Astrocyte (in vitro differentiated cells and primary cell): ENCODE data around the gene G6PC1. TPM values are rescaled to one million over a fixed set of nuclear protein-coding genes. Genes with fewer than 3 reads are reported as not detected.

Source experiments
- DNase-seq: peaks from one replicate; pipeline ENCODE4 v3.0.0-alpha.2; 2010; ENCODE audit warnings: low read depth
- FAIRE-seq: peaks from 2 replicates; lab custom pipeline; 2011; peaks lifted over from hg19 to GRCh38; lab: Jason Lieb, UNC
- H2AFZ ChIP-seq: 2 replicates; pipeline ENCODE4 v1.6.0; 2012; ENCODE audit warnings: low read depth, low read length, inconsistent platforms
- H3K27ac ChIP-seq: 2 replicates; pipeline ENCODE4 v1.5.1; 2011; ENCODE audit warnings: low read depth, low read length, inconsistent platforms
- H3K27me3 ChIP-seq: 2 replicates; pipeline ENCODE4 v1.6.0; 2011; ENCODE audit warnings: low read length, inconsistent platforms; ENCODE audit not compliant: insufficient read depth
- H3K36me3 ChIP-seq: 2 replicates; pipeline ENCODE4 v1.5.1; 2011; ENCODE audit warnings: low read length, inconsistent platforms; ENCODE audit not compliant: insufficient read depth
- H3K4me1 ChIP-seq: 2 replicates; pipeline ENCODE4 v1.5.1; 2011; ENCODE audit warnings: low read length, inconsistent platforms; ENCODE audit not compliant: insufficient read depth
- H3K4me2 ChIP-seq: 2 replicates; pipeline ENCODE4 v1.6.0; 2012; ENCODE audit warnings: low read length, inconsistent platforms
- H3K4me3 ChIP-seq: 2 replicates; pipeline ENCODE4 v1.5.1; 2011; ENCODE audit warnings: low read depth, mild to moderate bottlenecking, low read length, inconsistent platforms; ENCODE audit not compliant: insufficient read depth
- H3K79me2 ChIP-seq: 2 replicates; pipeline ENCODE4 v1.6.0; 2012; ENCODE audit warnings: mild to moderate bottlenecking, low read length, inconsistent platforms; ENCODE audit not compliant: insufficient read depth
- H3K9ac ChIP-seq: 2 replicates; pipeline ENCODE4 v1.6.0; 2012; ENCODE audit warnings: mild to moderate bottlenecking, low read length, inconsistent platforms
- H3K9me3 ChIP-seq: 2 replicates; pipeline ENCODE4 v1.5.1; 2012; ENCODE audit warnings: low read depth, mild to moderate bottlenecking, low read length, inconsistent platforms; ENCODE audit not compliant: insufficient read depth
- H4K20me1 ChIP-seq: 2 replicates; pipeline ENCODE4 v1.6.0; 2012; ENCODE audit warnings: low read length, inconsistent platforms; ENCODE audit not compliant: insufficient read depth
- H3K27ac Mint-ChIP-seq: one replicate; pipeline ENCODE4 v1.8.0; 2021; ENCODE audit warnings: mild to moderate bottlenecking, mixed read lengths; ENCODE audit not compliant: unreplicated experiment
- H3K27me3 Mint-ChIP-seq: one replicate; pipeline ENCODE4 v1.8.0; 2021; ENCODE audit warnings: low read depth, mixed read lengths; ENCODE audit not compliant: unreplicated experiment
- H3K36me3 Mint-ChIP-seq: one replicate; pipeline ENCODE4 v1.8.0; 2021; ENCODE audit warnings: low read depth, mixed read lengths; ENCODE audit not compliant: unreplicated experiment
- H3K4me1 Mint-ChIP-seq: one replicate; pipeline ENCODE4 v1.8.0; 2021; ENCODE audit warnings: low read depth, mixed read lengths; ENCODE audit not compliant: unreplicated experiment
- H3K4me3 Mint-ChIP-seq: one replicate; pipeline ENCODE4 v1.8.0; 2021; ENCODE audit warnings: mild to moderate bottlenecking, moderate library complexity, mixed read lengths; ENCODE audit not compliant: unreplicated experiment
- H3K9me3 Mint-ChIP-seq: one replicate; pipeline ENCODE4 v1.8.0; 2021; ENCODE audit warnings: mild to moderate bottlenecking, mixed read lengths; ENCODE audit not compliant: unreplicated experiment
- EZH2 ChIP-seq: IDR thresholded peaks from 2 replicates; pipeline ENCODE4 v1.6.1; 2012; ENCODE audit warnings: mild to moderate bottlenecking, low read length, inconsistent platforms; ENCODE audit not compliant: insufficient read depth
- total RNA-seq: library from RNA; stranded (reverse); gene quantifications from 2 replicates; pipeline ENCODE4 v1.2.1, GENCODE V29; 2021
- TF ChIP-seq, protein P1 (sequence below): IDR thresholded peaks from 2 replicates; pipeline ENCODE4 v1.5.1; 2011; ENCODE audit warnings: low read depth, mild to moderate bottlenecking, inconsistent platforms, low read length, moderate library complexity; ENCODE audit not compliant: insufficient read depth

G6PC1 gene
- total RNA-seq, 1 donor from 2014 or later, result not detected

DNA sequence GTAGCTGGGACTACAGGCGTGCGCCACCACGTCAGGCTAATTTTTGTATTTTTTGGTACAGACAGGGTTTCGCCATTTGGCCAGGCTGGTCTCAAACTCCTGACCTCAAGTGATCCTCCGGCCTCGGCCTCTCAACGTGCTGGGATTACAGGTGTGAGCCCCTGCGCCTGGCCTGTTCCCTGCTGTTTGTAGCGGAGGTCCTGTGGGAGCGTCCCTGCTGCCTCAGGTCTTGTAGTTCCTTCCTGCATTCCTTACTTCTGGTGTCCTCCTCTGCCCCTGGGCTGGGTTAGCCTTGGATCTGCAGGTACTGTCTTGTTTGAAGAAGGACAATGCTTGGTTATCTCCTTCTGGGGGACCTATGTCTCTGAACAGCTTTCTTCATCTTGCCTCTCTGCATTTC, 23.6 kb upstream of the G6PC1 start:
- no peak overlapping the region for H3K4me3 ChIP-seq
- Mint-ChIP-seq H3K9me3 (peaks cover 3% of the 10 kb centered on the region), H3K36me3 (peaks cover 2% of the 10 kb centered on the region), H3K4me1 (peaks cover 10% of the 10 kb centered on the region), H3K27ac (no peak overlapping the region), H3K27me3 (peaks cover 24% of the 10 kb centered on the region), H3K4me3 (no peak overlapping the region)
- H4K20me1 ChIP-seq, result no peaks in the 10 kb centered on the region
- H3K27ac ChIP-seq, result no peak overlapping the region
- no peaks in the 10 kb centered on the region for H3K9me3 ChIP-seq
- no peak overlapping the region for H3K9ac ChIP-seq
- FAIRE-seq (no peak), DNase-seq (no peak)
- H3K4me2 ChIP-seq, result no peak overlapping the region
- TF ChIP-seq EZH2, result no peak
- peaks cover 17% of the 10 kb centered on the region for H3K27me3 ChIP-seq
- H3K79me2 ChIP-seq, result no peaks in the 10 kb centered on the region
- H2AFZ ChIP-seq, result no peak overlapping the region
- H3K4me1 ChIP-seq, result no peaks in the 10 kb centered on the region
- H3K36me3 ChIP-seq, result no peaks in the 10 kb centered on the region

DNA sequence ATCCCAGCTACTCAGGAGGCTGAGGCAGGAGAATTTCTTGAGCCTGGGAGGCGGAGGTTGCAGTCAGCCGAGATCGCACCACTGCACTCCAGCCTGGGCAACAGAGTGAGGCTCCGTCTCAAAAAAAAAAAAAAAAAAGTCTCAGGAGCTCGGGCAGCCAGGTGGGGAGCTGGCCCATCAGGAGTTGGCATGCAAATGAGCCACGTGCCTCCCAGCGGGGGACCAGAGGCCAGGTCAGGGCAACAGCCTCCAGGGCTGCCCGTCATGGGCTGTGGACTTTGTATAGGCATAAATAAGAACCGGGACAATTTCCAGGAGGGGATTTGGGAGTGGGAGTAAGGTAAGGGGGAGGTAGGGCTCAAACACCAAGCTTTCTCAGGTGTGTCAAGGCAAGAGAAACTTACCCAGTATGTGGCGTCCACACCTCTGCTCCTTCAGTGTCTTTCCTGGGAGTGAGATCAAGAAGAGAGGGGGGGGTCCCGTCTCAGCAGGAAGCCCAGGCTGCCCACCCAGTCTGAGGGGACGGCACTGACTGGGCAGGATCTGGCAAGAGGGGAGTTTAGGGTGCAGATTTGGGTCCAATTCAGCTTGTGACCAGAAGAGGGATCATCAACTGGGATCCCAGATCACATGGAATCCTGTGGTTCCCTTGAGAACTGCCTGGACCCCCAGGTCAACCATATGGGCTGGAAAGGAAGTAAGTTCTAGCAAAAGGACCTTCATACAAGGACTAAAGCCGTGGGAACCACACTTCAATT, 22.3 kb upstream of the G6PC1 start:
- Histone ChIP-seq H3K36me3 (no peaks in the 10 kb centered on the region), H3K79me2 (no peaks in the 10 kb centered on the region), H3K4me2 (no peak overlapping the region), H3K27me3 (peaks cover 18% of the 10 kb centered on the region), H3K4me1 (no peaks in the 10 kb centered on the region), H3K9ac (no peak overlapping the region), H4K20me1 (no peaks in the 10 kb centered on the region), H3K27ac (no peak overlapping the region), H2AFZ (no peak overlapping the region), H3K9me3 (no peaks in the 10 kb centered on the region), H3K4me3 (no peak overlapping the region)
- FAIRE-seq (no peak), DNase-seq (no peak)
- H3K36me3 Mint-ChIP-seq, result peaks cover 2% of the 10 kb centered on the region
- H3K27me3 Mint-ChIP-seq, result peaks cover 20% of the 10 kb centered on the region
- H3K4me1 Mint-ChIP-seq, result peaks cover 7% of the 10 kb centered on the region
- H3K4me3 Mint-ChIP-seq, result no peak overlapping the region
- no peak overlapping the region for H3K27ac Mint-ChIP-seq
- no peak for TF ChIP-seq EZH2
- TF ChIP-seq, protein P1, sequence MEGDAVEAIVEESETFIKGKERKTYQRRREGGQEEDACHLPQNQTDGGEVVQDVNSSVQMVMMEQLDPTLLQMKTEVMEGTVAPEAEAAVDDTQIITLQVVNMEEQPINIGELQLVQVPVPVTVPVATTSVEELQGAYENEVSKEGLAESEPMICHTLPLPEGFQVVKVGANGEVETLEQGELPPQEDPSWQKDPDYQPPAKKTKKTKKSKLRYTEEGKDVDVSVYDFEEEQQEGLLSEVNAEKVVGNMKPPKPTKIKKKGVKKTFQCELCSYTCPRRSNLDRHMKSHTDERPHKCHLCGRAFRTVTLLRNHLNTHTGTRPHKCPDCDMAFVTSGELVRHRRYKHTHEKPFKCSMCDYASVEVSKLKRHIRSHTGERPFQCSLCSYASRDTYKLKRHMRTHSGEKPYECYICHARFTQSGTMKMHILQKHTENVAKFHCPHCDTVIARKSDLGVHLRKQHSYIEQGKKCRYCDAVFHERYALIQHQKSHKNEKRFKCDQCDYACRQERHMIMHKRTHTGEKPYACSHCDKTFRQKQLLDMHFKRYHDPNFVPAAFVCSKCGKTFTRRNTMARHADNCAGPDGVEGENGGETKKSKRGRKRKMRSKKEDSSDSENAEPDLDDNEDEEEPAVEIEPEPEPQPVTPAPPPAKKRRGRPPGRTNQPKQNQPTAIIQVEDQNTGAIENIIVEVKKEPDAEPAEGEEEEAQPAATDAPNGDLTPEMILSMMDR, result no peak
- H3K9me3 Mint-ChIP-seq, result no peaks in the 10 kb centered on the region

DNA sequence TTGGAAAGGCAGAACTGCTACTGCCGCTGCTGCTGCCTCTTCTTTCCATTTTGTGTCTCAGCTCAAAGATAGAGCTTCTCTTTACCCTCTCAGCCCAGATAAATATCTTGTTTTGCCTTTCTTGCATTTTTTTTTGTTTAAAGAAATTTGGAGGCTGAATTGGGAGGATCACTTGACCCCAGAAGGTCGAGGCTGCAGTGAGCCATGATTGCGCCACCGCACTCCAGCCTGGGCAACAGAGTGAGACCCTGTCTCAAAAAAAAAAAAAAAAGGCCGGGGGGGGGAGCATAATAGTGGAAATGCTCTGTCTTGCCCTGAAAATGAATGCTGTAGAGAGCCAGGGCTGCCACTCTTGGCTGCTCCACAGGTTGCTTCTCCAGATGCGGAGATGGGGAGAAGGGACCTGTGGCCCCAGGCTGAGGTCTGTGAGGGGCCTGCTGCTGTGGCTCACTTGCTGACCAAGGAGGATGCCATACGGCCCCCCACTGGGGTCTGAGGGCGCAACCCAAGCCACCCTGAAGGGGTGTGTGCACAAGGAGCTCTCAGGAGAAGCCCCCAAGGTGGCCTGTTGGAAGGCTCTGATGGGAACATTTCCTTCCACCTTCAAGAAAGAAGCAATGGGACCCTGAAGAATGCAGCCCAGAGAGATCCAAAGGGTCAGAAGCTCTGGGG, 21.5 kb upstream of the G6PC1 start:
- H4K20me1 ChIP-seq, result no peaks in the 10 kb centered on the region
- FAIRE-seq, result no peak

More for the DNA sequence above, 21.5 kb upstream of the G6PC1 start:
- Histone ChIP-seq H3K36me3 (no peaks in the 10 kb centered on the region), H3K4me2 (no peak overlapping the region), H3K27ac (no peak overlapping the region), H3K27me3 (peaks cover 18% of the 10 kb centered on the region), H2AFZ (no peak overlapping the region), H3K9me3 (no peaks in the 10 kb centered on the region), H3K4me3 (no peak overlapping the region), H3K4me1 (no peaks in the 10 kb centered on the region), H3K9ac (no peak overlapping the region), H3K79me2 (no peaks in the 10 kb centered on the region)
- no peak for DNase-seq
- H3K27ac Mint-ChIP-seq, result no peak overlapping the region
- peaks cover 2% of the 10 kb centered on the region for H3K36me3 Mint-ChIP-seq
- no peak overlapping the region for H3K4me3 Mint-ChIP-seq
- peaks cover 19% of the 10 kb centered on the region for H3K27me3 Mint-ChIP-seq
- H3K9me3 Mint-ChIP-seq, result no peaks in the 10 kb centered on the region
- no peak for TF ChIP-seq EZH2
- TF ChIP-seq, protein P1, result no peak
- H3K4me1 Mint-ChIP-seq, result peaks cover 9% of the 10 kb centered on the region
